Left forelimb (tissue), 1 donor: ENCODE data around the gene SUSD6.

Experiments used
- DNase-seq: peaks from one replicate; pipeline ENCODE4 v3.0.0-alpha.2; 2018; ENCODE audit warnings: low spot score

Gene SUSD6

DNA sequence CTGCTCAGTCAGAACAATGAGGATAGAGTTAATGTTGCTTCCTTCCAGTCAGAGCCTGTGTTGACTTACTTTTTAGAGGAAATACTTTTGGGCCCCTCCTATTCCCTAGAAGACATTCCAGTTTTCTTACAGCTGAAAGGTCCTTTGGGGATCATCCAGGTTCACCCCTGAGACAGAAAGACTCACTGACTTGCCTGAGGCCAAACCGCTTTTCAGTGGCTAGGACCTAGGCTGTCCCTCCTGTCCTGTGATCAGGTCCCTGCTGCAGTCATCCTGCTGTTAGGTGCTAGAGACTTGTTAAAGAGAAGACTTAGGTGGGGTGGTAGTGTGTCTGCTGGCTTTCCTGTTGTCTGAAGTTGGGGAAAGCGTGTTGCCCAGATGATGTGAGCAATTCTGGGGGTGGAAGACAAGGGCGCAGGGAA, 39.6 kb downstream of the SUSD6 start:
- DNase-seq = no peak

DNA sequence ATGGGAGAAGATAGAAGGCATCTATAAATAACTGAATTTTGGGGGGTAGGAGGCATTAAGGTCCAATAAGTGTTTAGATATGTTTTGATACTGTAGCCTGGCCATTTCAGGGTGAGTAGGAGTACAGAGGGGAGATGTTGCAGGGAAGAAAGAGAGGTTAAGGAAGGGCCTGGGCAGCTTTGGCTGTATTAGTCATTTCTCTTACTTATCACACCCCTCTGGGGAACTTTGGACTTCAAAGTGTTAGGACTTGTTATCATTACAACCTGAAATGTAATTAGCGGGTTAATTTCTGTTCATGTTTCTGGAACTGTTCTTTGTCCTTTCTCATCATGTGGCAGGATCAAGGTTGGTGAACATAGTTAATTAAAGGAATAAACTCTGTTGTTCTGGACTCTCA, 40.3 kb downstream of the SUSD6 start:
- no peak for DNase-seq

DNA sequence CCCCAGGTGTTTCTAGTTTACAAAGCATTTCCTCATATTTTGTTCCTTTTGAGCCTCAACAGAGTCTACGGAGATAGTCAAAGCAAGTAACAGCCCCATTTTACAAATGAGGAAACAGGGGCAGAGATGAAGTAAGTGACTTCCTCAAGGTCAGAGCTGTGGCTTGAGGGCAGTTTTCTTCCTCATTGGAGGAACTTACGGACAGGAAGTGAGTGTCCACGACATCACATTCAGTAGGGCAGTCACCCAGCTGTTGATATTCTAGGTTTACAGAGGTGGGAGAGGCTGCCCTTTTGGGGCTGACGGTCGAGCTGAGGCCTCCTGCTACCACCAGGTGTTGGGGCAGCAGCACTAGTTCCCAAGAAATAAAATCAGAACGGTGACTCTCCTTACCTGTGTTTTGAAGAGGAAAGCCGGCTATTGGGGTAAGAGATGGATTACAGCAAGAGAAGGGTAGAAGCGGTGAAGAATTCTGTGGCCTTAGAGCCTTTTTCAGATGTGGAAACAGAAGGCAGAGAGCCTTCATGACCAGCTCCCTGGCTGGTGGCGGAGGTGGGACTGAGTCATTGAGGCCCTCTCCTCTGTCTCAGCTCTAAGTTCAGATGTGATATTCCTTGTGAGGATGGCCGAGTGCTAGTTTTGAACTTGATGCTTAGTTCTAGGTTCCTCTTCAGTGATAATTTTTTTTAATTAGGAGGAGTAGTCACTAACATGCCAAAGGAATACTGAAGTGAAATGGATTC, 41.7 kb downstream of the SUSD6 start:
- DNase-seq = no peak

DNA sequence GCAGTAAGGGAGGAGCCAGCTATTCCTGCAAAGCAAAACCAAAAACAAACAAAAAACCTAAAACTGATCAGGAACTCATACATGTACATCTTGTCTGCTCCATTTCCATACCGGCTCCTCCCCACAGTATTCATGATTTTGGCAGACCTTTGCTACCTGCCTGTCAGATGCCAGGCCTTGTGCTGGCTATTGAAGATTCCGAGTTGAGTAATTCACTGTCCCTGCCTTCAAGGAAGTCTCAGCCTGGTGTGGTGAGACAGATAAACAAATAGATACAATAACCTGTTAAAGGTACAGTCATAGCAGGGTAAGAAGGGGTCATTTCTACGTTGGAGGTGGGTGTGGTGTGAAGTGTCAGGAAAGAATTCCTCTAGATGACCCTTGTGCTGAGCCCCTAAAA, 42.7 kb downstream of the SUSD6 start:
- DNase-seq = no peak

DNA sequence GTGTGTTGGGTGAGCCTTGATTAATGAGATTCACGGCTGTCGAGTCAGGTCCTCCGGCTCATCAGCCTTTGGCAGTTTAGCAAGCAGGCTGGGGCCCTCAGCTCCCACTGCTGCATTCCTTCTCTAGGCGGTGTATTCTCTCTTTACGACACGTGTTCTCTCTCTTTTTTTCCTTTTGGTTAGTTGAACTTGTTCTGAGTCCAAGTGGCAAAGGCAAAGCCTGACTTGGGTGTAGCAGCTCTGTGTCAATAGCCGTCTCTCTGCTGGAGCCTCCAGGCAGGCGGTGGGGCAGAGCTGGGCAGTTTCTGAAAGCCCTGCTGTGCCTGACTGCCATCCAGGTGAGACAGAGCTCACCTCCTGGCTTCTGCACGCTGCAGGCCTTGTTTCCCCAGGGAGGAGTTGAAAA, 46.6 kb downstream of the SUSD6 start:
- no peak for DNase-seq

DNA sequence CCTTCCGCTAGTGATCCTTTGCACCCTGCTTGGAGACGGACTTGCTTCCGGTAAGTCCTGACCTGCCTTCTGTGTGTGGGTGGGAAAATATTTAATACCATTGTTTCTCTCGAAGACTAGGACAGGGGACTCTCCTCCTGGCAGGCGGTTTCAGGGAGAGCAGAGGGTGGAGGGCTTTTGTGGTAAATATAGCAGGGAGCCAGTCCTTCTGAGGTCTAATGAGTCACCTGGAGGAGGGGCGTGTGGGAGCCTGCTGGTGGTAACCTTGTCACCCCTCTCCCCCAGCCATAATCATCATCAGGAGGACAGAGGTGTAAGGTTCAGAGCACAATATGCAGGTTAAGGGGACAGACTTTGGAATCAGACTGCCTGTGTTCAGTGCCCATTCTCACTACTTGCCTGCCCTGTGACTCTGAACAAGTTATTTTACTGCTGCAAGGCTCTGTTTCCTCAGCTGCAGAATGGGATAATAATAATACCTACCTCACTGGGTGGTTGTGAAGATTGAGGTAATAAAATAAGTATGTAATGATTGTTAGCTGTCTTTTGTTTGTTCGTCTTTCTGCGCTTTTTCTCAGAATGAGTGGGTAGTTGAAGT, 47.4 kb downstream of the SUSD6 start:
- no peak for DNase-seq

DNA sequence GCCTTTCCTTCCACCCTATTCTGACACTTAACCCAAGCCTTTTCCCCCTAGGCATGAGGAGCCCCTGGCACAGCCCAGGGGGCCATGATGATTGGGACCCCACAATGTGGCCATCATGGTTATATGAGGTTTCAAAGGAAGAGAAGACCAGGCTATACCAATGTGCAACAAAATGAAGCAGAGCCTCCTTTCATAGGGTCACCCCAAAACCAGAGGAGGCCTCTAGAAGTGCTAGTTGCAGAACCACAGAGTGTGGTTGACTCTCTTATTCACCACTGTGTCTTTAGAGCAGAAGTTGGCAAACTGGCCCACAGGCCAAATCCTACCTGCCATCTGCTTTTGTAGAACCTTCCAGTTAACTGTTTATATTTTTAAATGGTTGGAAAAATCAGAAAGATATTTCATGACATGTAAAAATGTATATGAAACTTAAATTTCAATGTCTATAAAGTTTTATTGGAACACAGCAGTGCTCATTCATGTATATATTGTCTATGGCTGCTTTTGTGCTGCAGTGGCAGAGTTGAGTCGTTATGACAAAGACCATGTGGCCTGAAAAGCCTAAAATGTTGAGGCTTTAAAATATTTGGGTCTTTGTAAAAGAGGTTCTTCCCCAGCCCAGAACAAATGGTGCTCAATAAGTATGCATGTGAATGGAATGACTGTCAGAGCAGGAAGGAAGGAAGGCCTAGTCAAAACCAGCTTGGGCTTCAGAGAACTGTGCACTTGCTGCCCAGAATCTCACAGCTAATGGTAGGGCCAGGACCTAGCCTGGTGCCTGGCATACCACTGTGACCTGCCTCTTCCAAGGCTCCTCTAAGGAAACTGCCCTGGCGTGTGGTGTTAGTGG, 49.2 kb downstream of the SUSD6 start:
- no peak for DNase-seq

DNA sequence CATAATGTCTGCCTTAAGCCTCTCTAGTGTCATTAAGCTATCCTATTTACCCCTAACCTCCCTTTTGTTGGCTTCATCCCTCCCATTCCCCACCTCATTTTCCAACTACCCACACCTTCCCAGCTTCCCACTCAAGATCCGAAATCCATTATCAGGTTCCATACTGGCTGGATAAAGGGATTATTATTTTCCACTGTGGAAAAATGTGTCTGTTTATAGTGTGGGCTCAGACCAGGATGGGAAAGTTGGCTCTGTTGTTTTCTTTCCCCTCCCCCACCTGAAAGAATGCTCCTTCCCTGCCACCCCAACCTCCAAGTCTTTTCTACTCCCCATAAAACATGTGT, 49.8 kb downstream of the SUSD6 start:
- no peak for DNase-seq

DNA sequence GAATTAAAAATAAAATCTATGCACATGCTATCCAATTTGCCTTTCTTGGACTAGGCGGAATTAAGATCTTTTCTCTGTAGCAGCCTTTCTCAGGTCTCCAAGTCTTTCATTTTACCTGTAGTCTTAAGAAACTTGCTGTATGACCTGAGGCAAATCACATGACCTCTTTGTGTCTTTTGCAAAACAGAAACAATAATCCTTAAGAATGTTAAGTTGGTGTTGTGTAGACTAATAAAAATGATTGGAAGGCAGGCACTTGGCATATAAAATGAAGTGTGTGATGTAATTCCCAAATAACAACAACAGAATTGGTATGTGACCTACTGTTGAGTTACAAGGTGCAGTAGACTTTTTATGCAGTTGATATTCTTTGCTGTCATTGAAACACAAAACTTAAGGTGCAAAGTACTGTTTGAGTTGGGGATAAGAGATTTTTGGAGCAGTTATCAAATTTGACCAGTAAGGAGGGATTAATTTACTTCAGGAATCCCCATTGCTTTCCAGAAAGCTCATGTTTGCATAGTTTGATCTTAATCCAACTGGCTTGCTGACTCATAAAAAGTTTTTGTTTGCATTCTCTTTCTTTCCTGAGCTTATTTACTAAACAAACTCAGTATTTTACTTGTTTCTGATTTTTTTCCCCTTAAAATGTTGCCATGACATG, 51.4 kb downstream of the SUSD6 start:
- DNase-seq = no peak

DNA sequence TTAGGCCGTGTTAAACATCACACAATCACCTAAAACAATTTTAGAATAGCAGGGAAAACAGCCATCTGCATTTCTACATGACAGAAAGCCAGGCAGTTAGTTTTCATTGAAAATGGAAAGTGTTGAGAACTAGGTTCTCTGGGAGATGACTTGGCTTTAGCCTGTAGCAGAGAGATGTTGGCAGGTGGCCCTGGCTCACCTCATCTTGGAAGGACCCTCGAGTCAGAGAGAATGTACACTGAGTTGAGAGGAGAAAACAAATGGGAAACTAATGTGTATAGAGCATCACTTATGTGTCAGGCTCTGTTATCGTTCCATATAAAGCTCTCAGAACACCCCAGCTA, 51.9 kb downstream of the SUSD6 start:
- peak; percentile 86 for DNase-seq

DNA sequence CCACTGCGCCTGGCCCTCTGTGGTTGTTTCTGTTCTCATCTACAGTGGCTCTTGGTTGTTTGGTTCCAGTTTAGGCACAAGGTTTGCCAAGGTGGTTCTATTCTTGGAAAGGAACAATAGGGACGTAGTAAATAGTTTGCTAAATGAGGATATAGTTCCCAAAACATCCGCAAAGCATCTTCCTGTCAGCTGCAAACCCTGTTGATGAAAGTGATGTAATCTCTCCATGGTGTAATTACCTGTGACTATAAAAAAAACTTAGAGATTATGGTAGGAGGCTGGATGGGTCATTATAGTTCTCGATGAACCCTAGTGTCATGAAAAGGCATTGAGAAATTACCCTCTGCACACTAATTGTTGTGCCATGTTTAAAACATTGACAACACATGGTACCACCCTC, 52.9 kb downstream of the SUSD6 start:
- DNase-seq = no peak

DNA sequence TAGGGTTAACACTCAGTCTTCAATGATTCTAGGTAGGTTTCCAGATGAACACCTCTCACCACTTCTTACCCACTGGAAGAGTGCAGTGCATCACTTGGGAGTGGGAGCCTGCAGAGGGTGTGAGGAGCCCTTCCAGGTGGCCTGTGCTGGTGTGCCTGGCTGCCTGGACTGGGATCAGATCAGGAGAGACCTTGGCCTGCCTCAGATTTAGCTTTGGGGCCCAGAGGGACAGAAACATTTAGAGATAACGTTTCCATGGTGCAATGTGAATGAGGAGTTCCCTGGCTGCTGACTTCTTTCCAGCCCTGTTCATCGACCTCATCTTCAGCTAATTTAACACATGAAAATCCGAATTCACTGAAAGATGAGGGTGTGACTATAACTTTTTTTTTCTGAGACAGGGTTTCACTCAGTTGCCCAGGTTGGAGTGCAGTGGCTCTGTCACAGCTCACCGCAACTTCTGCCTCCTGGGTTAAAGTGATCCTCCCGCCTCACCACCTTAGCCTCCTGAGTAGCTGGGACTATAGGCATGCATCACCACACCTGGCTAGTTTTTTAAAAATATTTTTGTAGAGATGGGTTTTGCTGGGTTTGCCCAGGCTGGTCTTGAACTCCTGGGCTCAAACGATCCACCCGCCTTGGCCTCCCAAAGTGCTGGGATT, 53.6 kb downstream of the SUSD6 start:
- DNase-seq = no peak

DNA sequence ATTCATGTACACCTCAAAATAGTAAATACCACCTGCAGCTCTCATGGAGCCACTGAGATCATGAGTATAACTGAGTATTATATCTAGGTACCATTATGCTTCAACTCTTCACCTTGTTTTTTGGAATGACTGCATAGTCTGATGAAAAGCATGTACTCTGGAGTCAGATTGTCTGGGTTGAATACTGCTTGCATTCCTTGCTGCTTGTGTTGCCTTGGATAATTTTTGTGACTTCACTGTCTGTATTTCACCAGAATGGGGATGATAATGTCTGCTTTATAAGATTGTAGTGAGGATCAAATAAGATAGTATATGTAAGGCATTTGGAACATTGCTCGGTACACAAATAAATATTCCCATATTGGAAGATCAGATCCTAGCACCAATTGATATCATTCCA, 54.2 kb downstream of the SUSD6 start:
- no peak for DNase-seq

DNA sequence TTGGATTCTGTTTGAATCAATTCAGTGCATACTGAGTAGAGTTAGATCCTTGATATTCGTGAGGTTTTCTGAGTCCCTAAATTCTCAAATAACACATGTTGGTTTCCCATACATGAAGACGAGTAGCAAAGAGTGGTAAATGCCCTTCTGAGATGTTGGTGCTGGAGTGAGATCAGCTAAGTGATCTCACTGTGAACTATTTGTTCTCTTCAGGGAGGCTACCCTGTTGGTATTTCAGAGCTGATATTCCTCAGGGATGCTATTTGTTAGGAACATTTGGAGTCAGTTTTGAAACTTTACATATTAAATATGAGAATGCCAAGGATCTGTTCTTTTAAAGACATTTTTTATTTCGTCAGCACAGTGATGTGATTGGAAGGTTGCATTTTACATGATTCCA, 54.7 kb downstream of the SUSD6 start:
- no peak for DNase-seq

DNA sequence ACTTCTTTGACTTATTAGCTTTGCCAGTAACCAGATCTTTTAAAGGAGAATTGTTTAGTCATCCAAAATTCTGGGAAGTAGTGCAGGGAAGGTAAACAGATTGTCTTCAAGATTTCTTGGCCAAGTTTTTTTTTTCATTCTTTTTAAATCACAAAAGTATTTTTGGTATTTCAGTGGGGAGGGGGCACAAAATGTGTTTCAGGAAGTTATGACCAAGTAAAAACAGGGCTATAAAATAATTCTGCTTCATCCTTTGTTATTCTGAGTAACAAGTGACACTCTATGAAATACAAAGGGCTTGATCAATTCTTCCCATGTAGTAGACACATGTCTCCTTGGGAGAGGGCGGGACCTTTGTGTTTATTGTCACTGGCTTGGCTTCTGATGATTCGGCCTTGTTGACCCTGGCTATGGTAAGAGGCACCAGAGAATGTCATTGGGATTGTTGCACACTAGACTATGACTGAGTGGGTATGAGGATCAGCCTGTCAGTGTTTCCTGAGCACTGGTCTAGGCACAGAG, 55.4 kb downstream of the SUSD6 start:
- DNase-seq = no peak

DNA sequence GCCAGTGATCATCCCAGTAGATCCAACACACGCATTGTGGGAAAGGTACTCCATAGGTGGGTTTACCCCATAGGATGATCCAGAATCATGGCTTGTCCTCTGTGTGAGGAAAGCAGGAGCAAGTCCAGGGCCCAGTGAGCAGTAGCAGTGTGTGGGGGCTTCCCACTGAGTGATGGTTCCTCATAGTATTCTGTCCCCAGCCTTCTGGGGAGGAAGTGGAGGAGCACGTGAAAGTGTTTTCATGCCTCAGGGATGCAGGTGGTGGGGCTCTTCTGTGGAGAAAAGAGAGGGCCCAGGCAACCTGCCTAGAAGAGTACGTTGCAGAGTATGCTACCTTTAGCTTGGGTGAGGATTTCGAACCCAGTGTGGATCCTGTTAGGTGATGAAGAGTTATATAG, 56.5 kb downstream of the SUSD6 start:
- no peak for DNase-seq

DNA sequence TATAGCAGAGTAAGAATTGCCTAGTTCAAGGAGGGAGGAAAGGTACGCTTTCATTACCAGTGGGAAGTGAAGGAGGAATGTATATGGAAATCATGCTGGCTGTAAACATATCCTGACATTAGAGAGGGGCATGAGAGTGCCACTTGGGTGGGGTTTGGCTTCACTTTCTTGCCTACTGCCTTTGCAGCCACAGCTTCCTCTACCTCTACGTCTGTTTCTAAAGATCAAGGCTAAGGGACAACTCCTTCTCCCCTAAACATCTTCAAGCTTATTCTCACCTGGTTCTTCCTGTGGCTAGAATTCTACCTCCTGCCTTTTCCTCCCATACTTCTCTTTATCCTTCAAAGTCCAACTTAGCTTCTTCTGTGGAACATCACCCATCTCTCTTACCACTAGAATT, 58.0 kb downstream of the SUSD6 start:
- no peak for DNase-seq

DNA sequence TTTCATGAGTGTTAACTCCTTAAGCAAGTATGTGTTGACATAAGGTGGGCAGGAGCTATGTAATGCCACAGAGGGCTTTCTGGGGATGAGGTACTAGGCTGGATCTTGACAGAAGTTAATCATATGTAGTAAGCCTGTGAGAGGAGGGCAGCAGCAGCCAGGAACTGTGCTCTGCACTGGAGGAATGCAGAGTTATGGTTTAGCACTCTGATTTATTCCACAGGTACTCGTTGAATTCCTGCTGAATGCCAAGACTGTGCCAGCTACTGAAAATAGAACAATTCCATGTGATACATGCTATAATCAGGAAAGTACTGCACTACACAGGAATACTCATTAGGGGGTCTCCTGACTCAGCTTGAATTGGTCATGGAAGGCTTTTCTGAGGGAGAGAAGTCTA, 58.7 kb downstream of the SUSD6 start:
- DNase-seq = no peak

DNA sequence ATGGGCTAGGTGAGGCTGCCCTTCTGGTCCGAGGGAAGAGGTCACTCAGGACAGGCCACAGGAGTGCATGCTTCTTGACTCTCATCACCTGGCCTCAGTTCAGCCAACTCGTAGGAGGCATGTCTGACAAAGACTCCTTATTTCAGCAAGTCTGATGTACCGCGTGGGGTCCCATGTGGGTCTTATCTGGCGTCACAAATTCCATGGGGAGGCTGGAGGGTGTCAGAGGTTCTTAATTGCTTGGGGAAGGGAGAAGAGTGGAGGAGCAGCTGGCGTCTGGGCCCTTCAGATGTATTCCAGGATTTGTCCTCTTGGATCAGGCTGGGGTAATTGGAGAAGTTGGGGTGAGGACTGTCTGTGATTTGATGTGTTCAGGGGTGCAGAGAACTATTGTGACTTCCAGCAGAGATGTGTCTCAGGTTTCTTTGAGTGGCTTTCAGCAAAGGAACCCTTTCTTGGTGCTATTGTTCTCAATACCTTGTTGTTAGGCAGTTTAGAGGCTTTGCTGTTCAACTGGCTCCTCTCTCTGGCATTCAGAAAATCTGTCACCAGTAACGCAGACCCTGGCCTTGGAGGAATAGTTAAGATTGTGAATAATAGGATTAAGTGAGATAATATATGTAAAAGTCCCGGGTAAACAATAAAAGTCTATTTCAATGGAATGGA, 60.1 kb downstream of the SUSD6 start:
- no peak for DNase-seq

DNA sequence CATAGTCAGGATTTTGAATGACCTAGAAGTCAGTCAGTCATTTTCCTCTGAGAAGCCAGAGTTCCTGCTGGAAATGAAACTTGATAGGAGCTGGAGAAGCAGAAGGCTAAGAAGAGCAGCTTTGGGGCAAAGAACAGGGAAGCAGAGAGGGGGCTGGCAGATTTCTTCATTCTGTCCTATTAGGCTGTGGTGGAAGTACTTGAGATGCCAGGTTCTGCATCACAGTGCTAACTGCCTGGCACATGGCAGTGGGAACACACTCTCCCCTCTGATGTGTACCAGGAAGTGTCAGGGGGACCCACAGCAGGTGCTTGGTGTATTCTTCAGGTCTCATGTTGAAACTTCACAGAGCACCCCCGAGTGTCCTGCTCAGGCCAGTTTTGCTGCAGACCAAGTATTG, 61.0 kb downstream of the SUSD6 start:
- no peak for DNase-seq

DNA sequence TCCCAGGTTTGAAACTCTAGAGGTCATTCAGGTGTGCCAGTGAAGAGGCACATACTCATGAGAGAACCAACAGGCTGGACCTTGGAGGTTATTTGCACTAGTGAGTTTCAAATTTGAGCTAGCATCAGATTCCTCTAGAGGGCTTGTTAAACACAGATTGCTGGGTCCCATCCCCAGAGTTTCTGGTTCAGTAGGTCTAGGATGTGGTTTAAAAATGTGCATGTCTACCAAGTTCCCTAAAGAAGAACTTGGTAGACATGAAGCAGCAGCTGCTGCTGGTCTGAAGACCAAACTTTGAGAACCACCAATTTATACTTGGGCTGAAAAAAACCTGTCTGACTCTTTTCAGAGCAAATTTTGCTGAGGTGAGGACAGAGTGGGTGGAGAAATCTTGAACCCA, 61.7 kb downstream of the SUSD6 start:
- DNase-seq = no peak
